ENCODE data around the gene NSMCE1.

GRCh38 chr16:27267037-27267677 lies 1.4 kb downstream of the NSMCE1 start:
- TF ChIP-seq CTCF (IDR thresholded peaks at IDR 0.05) (no peak), POLR2A (IDR thresholded peaks at IDR 0.05) (no peak), POLR2AphosphoS5 (IDR thresholded peaks at IDR 0.05) (no peak)

Data from transverse colon (tissue), 4 donors.